SKM-1 treated with dmso at 0.1 percent for 144 hours (cell line): ENCODE measurements around the gene RALGPS1.

Experiments used
- DNase-seq: peaks from one replicate; lab custom pipeline; 2025; ENCODE audit not compliant: unreplicated experiment; lab: John Stamatoyannopoulos, UW

RALGPS1 gene

DNA sequence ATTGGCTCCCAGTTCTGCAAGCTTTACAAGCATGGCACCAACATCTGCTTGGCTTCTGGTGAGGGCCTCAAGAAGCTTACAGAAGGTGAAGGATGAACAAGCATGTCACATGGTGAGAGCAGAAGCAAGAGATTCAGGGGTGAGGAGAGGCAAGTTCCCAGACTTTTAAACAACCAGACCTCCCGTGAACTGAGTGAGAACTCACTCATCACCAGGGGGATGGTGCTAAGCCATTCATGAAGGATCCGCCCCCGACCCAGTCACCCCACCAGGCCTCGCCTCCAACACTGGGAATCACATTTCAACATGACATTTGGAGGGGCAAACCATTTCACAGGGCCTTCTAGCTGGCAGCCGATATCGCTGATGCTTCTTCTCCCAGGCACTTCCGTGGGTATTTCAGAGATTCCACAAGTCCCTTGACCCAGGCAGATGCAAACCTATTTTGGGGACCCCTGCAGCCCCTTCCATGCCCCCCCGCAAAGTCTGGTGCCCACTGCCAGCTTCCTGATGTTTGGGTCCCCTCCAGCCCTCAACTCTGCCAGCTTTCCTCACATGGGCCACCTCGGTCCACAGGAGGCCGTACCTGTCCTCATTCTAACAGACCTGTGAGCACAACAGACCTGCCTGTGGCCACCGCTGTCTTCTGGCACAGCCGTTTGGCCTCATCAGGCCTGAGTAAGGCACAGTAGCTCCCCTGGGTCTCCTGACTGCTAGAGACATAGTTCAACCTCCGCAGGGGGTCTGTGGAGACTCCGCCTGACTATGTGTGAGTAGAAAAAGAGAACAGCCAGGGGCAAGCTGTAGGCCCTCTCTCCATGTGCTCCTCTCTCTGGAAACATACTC lies 268.5 kb downstream of the RALGPS1 start:
- no peak for DNase-seq

DNA sequence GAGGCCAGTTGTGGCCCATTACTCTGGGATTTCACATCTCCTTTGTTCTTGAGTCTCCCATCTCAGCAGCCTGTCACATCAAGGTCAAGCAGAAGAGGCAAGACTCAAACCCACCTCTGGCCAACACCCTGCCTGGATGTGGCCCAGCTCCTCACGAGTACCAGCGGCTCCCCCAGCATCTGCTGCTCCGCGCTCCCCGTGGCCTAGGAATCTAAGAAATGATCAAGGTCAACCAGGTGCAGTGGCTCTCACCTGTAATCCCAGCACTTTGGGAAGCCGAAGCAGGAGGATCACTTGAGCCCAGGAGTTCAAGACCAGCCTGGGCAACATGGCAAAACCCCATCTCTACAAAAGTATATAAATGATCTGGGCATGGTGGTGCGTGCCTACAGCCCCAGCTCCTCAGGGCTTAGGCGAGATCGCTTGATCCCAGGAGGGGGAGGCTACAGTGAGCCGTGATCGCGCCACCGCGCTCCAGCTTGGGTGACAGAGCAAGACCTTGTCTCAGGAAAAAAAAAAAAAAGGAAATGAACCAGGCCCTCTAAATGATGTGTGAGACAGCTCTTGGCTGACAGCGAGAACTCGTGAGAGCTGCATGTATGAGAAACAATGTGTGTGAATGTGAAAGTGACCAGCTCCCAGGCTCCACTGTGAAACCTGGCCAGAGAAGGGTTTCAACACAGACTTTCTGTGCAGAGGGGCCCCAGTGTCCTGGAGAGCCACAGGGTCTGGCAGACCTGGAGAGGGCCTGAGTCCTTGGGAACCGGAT lies 269.4 kb downstream of the RALGPS1 start:
- DNase-seq: no peak

DNA sequence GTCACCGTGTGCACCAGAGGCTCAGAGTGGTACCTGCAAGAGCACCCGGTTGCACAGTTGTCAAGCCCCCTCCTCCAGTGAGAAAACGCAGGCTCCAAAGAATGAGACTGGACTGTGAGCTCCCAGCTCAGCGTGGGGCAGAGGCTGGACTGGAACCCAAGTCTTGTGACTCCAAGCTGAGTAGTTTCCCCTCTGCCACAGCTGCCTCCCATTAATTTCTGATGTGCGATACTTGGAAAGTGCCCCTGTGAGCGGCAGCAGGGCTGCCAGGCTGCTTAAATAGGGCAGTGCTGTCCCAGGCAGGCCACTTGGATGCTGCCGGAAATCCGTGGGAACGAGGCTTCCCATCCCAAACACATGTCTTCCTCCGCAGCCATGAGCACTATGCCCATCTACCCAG lies 270.1 kb downstream of the RALGPS1 start:
- DNase-seq: no peak

- no peak for DNase-seq
These were observed 270.6 kb downstream of the RALGPS1 start for GRCh38 chr9:127185181-127185580.

GRCh38 chr9:127185931-127186781 lies 271.6 kb downstream of the RALGPS1 start:
- DNase-seq: no peak

GRCh38 chr9:127186806-127187205 lies 272.2 kb downstream of the RALGPS1 start:
- no peak for DNase-seq

- DNase-seq: no peak
These were observed 272.8 kb downstream of the RALGPS1 start for GRCh38 chr9:127187231-127187956.

DNA sequence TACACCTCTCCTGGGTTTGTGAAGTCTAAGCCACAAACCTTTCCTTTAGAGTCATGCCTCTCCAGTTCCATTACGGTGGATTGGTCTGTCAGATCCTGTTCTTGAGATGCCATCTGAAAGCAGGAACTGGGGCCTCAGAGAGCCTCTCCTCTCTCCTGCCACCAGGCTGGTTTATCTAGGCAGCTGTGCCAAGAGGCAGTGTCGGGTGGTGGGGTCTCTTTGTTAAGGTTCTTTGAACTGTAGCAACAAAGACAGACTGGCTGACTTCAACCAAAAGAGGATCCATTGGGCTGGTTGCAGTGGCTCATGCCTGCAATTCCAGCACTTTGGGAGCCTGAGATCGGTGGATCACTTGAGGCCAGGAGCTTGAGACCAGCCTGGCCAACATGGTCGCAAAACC lies 273.8 kb downstream of the RALGPS1 start:
- DNase-seq: no peak

GRCh38 chr9:127189628-127190027 lies 275.0 kb downstream of the RALGPS1 start:
- no peak for DNase-seq

GRCh38 chr9:127192744-127193143 lies 278.2 kb downstream of the RALGPS1 start:
- no peak for DNase-seq

DNA sequence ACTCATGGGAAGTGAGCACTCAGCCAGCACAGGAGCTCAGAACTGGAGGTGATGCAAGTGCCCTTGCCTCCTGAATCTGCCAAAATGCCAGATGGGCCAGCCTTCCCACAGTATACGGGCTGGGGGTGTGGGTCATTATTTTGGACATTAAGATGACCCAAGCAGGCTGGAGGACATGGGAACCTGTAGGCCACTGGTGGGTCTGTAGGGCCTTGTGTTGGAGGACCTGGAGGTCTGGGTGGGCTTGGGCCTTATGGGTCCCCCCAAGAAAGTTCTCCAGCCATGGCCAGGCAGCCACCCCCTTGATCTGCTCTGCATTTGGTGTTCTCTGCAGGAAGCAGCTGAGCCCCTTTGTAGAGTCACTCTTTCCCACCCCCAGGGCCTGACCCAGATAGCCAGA lies 278.9 kb downstream of the RALGPS1 start:
- DNase-seq: no peak

GRCh38 chr9:127194881-127195713 lies 280.5 kb downstream of the RALGPS1 start:
- DNase-seq: no peak

- DNase-seq: no peak
These were observed 281.6 kb downstream of the RALGPS1 start for GRCh38 chr9:127195976-127196825.

DNA sequence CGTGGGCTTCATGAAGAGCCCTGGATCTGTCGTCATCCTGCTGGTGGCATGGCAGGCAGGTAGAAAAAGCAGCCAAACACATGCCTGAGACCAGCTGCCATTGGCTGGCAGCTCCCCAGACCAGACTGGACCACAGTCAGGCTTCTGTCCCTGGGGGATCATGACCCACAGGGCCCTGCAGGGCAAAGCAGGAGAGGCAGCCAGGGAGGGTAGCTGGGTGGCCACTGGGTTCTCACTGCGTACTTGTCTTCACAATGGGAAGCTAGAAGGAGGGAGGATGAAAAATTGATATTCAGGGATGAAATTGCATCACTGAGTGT lies 282.2 kb downstream of the RALGPS1 start:
- DNase-seq: no peak

GRCh38 chr9:127197186-127197860 lies 282.7 kb downstream of the RALGPS1 start:
- DNase-seq: no peak

DNA sequence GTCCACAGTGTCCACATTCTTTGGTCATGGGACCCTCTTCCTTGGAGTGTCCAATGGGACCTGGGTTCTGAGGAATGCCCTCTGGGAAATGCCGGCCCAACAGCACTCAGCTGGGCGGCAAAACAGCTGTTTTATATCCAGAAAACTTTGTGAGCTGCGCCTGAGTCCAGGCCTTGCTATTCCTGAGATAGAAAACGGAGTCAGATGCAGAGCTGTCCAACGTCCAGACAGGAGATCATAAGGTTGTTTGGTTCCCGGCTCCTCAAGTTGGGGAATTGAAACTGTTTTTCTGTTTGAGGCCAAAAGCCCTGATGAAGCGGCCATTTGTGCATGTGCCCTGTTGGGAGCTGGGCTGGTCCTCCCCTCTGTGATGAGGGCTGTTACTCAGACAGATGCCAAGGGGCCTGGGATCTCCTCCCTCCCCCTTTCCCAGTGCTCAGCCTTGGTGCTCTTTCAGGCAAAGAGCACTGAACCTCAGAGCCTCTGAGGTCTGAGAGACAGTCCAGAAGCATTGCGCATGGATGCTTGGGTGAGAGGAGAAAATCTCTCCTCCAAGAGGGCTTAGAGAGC lies 283.4 kb downstream of the RALGPS1 start:
- no peak for DNase-seq

- no peak for DNase-seq
These were observed 284.0 kb downstream of the RALGPS1 start for GRCh38 chr9:127198587-127198986.
